Stimulated activated CD8-positive, alpha-beta memory T cell treated with anti-CD3 and anti-CD28 coated beads, Interleukin-4, amount 100 ng/mL, for 1 hour (primary cell): ENCODE data around the gene SLC22A8.
"Not testable (repeated sequence)": the region's sequence is repeated elsewhere in the genome, so short reads cannot be mapped to it uniquely, and the experiment has no call there.

Experiments
- DNase-seq, 2 donors: peaks; one replicate each; pipeline ENCODE4 v3.0.0-alpha.2; 2020; ENCODE audit warnings: low read depth in 2 of 2, low spot score in 1 of 2

The SLC22A8 gene, protein sequence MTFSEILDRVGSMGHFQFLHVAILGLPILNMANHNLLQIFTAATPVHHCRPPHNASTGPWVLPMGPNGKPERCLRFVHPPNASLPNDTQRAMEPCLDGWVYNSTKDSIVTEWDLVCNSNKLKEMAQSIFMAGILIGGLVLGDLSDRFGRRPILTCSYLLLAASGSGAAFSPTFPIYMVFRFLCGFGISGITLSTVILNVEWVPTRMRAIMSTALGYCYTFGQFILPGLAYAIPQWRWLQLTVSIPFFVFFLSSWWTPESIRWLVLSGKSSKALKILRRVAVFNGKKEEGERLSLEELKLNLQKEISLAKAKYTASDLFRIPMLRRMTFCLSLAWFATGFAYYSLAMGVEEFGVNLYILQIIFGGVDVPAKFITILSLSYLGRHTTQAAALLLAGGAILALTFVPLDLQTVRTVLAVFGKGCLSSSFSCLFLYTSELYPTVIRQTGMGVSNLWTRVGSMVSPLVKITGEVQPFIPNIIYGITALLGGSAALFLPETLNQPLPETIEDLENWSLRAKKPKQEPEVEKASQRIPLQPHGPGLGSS

DNA sequence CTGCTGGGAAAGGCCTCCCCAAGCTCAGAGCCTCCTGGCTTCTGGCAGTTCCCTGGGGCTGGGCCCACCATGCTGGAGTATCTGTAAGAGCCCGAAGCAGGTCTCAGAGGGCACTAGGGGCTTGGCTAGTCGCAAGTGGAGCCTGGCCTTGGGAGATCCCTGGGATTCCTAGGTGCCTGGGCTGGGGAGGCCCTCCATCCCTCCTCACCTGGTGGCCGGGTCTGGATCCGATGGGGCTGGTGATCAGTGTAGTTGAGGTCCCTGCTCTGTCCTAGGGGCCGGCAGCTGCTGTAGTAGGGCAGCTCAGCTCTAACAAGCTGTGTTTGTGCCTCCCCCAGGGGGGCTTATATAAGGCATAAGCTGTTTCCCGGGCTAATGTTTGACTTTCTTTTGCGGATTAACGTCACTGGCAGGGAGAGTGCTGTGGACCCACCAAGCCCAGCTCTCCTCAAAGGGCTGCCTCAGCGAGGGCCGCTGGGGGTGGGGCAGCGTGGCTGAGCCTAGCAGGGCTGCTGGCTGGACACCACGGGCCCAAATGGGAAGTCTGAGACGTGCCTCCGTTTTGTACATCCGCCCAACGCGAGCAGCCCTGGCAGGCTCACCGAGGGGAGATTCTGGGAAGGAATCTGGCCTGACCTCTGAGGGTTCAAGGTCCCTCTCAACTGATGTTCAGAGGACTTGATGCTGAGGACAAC lies at the start of gene SLC22A8:
Gene SLC22A8 (minus strand): TSS at position 321 of the 695 bp plus-strand sequence. CDS start 883 bp downstream, outside the sequence.
- DNase-seq: no peak

DNA sequence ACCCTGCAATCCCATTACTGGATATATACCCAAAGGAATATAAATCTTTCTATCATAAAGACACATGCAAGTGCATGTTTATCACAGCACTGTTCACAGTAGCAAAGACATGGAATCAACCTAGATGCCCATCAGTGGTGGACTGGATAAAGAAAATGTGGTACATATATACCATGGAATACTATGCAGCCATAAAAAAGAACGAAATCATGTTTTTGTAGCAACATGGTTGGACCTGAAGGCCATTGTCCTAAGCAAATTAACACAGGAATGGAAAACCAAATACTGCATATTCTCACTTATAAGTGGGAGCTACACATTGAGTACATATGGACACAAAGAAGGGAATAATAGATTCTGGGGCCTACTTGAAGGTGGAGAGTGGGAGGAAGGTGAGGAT lies 30.6 kb upstream of the SLC22A8 start:
- DNase-seq: not testable (repeated sequence)

DNA sequence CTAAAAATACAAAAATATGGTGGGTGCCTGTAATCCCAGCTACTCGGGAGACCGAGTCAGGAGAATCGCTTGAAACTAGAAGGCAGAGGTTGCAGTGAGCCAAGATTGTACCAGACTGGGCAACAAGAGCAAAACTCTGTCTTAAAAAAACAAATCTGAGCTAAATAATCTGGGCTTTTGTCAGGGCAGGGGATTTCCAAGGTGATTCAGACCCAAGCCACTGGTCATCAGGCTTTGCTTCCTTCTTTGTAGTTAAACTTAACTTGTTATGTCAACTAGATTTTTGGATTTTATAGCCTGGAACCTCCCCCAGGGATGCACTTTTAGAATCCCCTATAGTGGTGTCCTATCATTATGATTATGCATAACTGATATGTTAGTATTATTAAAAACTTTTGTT lies 27.0 kb upstream of the SLC22A8 start:
- DNase-seq: no peak

DNA sequence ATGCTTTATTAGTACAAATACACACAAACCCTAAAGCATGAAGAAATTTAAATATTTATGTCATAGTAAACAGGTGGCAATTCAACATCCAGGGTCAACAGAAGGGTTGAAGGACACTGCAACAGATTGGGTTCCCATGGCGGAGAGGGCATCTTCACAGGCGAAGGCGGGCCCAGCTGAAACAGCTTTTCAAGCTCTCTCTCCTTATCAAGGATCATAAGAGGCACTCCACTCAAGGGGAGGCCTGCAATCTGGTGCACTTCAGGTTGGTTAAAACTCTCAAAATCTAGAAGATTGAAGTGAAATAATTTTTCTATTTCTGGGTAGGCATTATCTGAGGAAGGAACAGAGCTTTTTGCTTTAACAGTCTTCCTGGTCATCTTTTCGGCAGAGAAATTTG lies 16.8 kb upstream of the SLC22A8 start:
- DNase-seq: no peak

DNA sequence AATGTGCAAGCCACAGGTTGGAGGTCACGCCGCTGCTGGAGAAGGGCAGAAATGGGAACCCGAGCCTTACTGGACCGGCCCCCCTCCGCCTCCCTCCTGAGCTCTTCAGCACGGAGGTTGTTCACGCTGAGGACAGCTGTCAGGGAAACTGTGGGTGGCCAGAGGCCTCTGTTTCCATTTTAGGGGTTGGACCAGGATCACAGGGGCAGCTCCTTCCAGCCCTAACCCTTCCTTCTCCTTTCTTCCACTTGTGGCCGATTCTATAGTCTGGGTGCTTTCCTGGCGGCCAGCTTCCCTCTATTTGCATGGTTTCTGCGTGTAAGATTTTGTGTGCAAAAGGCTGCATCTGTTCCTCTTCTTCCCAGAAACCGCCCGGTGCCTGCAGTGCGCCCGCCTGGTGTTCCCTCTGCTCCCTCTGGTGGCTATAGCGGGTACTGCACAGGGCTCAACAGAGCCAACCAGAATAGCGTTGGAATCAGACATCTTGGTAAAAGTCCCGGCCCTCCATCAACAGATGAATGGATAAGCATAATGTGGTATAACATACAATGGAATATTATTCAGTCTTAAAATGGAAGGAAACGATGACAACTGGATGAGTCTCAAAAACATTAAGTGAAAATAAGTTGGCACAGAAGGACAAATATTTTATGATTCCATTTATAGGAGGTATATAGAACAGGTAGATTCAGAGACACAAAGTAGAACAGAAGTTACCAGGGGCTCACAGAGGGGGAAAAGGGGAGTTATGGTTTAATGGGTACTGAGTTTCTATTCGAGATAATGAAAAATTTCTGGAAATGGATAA lies 8.4 kb upstream of the SLC22A8 start:
- DNase-seq: peak; percentile 68 to 75

DNA sequence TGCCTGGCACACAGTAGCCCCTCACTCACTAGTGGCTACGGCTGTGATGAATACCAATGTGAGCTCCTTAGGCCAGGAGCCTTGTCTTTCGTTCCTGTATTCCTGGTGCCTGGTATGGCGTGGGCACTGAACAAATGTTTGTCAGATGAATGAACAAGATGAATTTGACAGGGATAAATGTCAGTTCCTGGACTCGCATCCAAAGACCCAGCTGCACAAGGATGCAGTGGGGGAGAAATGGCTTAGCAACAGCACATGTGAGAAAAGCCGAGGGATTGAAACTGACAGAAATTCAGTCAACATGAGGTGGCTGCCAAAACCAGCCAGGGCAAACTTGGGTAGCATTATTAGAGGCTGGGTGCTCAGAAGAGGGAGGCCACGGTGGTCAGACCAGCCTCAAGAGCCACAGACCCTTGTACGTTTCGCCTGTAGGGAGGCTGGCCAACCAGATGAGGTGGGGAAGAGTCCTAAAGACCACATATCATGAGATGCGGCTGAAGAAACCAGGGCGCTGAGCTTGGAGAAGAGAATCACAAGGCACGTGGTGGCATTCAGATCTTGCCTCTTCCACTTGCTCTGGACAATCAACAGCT lies 7.7 kb upstream of the SLC22A8 start:
- no peak for DNase-seq

DNA sequence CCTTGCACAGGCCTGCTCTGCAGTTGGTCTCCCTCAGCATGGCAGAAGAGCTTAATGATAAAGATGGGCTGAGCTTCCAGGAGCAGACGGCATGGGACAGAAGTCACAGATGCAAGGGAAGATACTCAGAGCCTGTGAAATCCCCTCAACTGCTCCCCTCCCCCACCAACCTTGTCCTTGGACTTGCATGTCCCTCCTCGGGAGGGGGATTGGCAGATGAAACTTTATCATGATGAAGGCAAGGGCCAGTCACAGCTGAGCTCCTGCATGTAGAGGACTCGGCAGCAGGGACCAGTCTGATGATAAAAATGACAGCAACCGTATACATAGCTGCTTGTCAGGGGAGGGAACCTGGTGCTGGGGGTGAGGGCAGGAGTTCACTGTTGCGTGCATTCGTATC lies 6.8 kb upstream of the SLC22A8 start:
- no peak for DNase-seq

DNA sequence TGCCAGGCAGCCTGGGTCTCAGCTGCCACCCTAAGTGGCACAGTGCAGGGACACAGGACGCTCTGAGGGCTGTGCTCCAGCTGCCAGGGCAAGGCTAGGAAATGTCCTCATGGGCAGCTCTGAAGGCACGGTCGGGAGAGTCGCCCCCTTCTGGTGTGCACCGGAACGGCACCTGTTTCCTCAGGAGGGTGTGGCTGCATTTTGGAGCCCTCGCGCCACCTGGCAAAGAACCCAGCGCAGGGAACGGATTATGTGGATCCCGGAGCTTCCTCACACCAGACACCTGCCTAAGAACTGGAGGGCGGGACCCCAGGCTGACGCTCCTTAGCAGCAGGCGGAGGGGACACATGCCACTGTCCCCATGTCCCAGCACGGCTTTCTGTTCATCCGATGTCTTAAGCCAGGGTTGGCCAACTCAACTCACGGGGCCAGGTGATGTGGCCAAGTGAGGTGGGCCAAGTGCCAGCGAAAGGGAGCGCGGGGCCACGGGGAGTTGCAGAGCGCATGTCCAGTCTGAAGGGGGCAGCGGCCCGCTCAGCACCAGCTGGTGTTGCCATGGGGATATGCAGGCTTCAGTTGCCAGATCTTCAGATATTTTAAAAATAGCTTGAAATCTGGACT lies 5.1 kb upstream of the SLC22A8 start:
- DNase-seq: no peak

DNA sequence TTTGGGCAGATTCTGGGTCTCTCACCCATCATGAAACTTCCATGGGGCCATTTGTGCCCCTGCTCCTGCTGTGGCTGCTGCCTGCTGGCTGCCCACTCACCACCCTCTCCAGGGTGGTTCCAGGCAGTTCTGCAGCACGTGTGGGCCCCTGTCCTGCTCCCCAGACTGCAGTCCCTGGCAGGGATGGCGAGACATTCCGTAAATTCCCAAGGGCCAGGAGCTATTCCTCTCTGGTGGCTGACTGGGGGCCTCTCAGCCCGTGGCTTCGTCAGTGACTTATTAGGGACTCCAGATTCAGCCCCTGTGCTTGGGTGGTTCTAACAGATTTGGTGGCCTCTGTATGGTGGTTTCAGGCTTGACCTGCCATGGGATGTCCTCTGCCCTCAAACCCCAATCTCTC lies 3.9 kb upstream of the SLC22A8 start:
- DNase-seq: no peak

DNA sequence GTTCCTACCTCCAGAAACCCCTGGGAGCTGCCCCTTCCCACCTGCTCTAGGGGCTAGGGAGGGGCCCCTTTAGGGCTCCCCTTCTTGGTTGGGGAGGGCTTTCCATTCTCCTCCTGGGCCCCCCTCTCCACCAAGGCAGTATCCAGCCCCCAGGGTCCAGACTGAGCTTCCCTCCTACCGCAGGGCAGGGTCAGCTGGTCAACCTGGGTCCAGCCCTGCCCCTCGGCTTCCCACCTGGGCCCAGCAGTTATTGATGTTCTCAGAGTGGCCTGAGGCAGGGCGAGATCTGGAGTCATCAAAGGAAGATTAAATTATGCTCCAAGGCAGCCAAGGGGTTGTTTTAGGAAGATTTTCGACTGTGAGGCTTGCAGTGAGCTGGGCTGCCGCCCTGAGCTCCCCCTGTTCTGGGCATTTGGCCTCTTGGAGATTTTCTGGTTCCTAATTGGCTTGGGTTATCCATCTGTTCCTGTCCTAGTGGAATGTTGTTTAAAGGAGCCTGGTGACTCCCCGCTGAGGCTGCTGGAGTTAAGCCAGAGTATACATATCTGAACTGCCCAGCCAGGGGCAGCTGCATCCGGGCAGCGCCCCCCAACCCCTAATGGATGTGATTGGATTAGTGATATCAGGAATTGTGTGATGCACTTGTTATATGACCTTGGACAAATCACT lies 1.8 kb upstream of the SLC22A8 start:
- no peak for DNase-seq

DNA sequence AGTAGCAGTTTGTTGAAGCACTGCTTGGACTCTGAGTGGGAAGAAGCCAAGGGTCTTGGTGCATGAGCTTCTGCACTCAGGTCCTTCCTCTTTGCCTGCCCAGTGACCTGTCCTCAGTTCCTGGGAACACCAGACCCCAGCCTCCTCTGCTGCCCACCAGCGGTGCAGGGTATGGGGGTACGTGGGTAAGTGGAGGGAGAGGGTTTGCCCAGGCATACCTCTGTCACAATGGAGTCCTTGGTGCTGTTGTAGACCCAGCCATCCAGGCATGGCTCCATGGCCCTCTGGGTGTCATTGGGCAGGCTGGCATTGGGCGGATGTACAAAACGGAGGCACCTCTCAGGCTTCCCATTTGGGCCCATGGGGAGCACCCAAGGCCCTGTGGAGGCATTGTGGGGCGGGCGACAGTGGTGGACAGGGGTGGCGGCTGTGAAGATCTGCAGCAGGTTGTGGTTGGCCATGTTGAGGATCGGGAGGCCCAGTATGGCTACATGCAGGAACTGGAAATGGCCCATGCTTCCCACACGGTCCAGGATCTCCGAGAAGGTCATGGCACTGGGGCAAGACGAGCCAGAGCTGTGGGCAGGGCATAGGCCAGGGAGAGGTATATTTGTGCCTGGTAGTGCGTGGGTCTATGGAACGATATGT lies 1.1 kb downstream of the SLC22A8 start:
- DNase-seq: no peak

DNA sequence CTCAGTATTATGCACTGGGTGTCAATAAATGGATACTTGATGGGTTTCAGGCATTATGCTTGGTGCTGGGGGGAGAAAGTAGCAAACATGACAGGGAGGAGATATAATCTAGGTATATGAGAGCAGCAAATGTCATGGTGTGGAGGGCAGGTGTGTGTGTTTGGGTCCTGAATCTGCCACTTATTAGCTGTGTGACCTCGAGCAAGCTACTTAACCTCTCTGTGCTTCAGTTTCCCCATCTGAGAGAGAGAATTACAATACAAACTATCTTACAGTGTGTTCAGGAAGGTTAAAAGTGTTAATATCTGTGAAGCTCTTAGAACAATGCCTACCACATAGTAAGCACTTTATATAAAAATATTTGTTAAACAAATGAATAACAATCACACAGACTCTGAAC lies 2.8 kb downstream of the SLC22A8 start:
- no peak for DNase-seq

DNA sequence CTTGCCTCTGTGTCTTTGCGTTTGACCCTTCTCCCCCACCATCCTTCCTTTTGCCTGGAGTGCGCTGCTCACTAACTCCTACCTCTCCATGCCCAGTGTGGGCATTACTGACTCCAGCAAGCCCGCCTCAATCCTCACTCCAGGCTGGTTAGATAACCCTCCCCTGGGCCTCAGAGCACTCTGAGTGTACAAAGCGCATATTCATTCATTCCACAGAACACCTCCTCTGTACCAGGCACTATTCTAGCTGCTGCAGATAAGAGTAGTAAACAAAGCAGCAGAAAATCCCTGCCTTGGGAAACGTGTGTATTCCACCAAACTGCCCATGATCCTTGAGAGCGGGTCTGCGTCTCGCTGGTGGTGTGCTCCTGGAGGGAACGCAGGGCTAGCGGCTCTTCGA lies 3.2 kb downstream of the SLC22A8 start:
- no peak for DNase-seq

DNA sequence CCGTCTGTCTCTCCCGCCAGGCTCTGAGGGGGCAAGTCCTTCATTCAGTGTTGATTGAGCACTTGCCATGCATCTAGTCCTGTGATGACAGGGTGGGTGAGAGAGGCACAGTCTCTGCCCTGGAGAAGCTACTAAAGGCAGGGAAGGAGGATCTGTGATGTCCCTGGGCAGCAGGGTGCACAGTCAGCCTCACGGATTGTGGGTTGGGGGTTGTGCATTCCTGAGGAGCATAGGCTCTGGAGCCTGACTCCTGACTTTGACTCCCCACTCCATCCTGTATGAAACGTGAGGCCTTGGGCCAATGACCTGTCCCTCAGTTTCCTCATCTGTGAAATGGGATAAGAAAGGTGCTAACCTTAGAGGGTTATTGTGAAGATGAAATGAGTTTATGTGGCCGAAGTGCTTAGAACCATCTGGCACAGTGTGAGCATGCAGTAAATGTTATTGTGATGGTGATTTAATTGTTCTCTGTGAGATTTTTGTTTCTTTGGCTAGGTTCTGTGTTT lies 4.7 kb downstream of the SLC22A8 start:
- DNase-seq: no peak

DNA sequence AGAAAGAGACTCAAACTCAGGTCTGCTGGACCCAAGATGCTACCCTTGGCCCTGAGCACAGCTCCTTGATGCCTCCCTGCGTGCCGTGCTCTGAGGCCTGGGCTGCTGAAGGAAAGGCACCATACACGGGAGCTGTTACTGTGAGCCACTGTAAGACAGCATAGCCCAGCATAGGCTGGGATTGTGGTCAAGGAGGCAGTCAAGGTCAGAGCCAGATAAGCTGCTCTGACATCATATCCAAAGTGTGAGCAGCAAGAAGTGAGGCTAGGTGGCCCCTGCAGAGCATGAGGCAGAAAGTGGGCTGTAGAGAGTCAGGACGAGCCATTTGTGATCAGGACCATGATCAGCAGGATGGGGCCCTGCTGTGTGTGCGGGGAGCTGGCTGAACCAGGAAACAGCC lies 7.7 kb downstream of the SLC22A8 start:
- DNase-seq: no peak

DNA sequence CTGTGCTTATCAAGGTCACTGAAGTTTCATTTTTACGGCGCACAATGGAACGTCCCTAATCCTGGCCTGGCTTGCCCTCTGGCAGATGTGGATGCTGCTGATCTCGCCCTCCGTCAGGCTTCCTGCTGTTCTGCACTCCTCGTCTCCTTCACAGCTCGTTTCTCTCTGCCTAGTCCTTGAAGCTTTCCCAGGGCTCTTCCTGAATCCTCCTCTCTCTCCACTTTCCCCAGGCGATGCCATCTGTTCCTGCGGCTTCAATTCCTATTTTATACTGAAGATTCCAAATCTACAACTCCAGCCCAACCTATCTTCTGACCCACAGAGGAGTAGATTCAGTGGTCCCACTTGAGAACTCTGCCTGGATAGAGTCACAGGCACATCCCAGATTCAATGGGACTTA lies 14.2 kb downstream of the SLC22A8 start:
- DNase-seq: no peak

DNA sequence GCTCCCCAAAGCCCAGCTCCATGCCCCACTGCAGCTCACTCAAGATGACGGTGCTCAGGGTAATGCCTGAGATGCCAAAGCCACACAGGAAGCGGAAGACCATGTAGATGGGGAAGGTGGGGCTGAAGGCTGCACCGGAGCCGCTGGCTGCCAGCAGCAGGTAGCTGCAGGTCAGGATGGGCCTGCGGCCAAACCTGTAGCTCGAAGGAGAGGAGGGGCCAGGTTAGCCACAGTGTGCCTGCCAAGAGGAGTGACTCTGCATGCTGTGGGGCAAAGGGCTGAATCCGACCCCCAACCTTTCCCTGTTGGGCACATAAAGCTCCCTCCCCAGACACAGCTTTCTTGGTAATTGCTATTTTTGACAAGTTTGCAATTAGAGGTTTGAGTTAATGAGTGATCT lies 16.0 kb downstream of the SLC22A8 start:
- DNase-seq: no peak

DNA sequence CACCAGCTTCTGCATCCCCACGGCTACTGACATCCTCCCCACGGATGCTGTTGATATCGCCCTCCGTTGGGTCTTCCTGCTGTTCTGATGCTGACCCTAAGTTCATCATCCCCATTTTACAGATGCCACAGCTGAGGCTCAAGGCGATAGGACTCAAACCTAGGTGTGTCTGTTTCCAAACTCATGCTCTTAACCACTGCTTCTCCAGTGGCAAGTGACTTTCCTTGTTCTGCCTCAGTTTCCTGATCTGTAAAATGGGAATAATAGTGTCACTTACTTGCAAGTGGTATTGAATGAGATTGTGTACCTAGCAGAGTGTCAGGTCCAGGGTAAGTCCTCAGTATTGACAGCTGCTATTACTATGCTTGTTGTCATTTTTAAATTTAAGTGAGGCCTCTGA lies 16.5 kb downstream of the SLC22A8 start:
- DNase-seq: no peak

DNA sequence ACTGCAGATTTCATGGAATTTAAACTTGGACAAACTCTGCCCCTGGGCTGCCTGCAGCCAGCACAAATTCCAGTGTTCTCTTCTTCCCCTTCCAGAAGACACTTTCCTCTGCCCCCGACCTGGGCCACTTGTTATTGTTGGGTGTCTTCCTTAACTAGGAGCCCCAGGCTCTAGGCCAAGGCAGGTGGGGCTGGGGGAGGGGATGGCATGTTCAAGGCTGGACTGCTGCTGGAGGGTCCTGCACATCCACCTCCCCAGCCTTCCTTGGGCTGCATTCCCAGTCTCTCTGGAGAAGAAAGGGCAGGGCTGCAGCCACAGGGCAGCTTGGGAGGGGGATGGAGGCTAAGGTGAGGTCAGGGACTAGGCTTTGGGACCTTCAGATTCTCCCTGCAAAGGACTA lies 19.4 kb downstream of the SLC22A8 start:
- DNase-seq: no peak

DNA sequence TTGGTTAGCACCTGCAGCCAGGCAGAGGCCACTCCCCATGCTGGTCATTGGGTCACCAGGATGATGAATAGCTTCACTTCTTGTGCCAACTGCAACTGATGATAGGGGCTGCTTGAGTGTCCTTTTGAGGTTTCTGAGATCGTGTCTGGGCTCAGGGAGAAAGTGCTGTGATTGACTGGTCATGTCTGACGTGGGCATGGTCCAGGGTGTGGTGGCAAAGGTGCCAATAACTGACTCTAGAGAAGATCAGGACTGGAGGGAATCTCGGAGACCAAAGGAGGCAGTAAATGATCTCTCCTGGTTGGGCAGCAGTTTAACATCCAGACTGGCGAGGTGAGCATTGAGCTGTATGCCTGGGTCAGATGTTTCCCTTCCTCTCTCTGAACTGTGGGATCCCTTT lies 20.9 kb downstream of the SLC22A8 start:
- DNase-seq: no peak
